DLD1 (cell line): ENCODE data around the gene SLC51B.
"Not testable (repeated sequence)": the region's sequence is repeated elsewhere in the genome, so short reads cannot be mapped to it uniquely, and the experiment has no call there.

Experiments
- in situ Hi-C: cut with HindIII; loops from 2 replicates; pipeline ENCODE4 v1.10.0; 2017; ENCODE audit warnings: low sequenced_read_pairs

Gene SLC51B

DNA sequence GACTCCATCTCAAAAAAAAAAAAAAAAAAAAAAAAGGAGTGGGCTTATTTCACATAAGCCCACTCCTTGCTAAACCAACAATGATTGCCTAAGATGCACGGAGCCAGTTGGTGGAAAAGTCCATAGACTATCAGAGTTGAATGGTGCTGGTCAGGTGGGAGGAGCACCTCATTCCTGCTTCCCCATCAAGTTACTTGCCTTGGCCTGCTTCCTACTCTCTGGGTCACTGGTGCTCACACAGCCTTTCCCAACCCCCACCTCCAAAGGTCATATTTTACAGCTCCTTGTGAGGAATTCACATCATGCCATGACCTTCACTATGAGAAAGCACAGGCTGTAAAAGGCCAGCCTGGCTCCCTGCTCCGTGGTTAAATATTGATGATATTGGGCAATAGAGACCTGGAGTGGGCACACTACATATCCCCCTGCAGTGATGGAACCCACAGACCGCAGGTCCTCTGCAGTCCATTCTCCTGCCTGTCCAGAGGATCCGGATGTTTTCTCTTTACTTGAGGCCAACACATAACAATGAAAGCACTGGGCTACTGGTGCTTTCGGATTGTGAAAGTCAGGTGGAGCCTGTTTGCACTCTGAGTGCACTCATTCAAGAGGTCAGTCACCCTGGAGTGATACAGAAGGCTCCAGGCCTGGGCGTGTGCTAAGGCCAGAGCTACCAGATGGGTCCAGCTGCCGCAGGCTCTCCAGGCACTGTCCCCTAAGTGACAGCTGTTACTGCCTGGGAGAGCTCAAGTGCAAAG, at the start of gene SLC51B:
TSS of gene SLC51B (plus strand) at position 664 of the 758 bp plus-strand sequence. CDS start 4,618 bp downstream, outside the sequence.
- in situ Hi-C loops, result loop anchor here (5.0 kb wide), 1 partner anchor 32 kb away; the partner anchor contains the start of gene KBTBD13

DNA sequence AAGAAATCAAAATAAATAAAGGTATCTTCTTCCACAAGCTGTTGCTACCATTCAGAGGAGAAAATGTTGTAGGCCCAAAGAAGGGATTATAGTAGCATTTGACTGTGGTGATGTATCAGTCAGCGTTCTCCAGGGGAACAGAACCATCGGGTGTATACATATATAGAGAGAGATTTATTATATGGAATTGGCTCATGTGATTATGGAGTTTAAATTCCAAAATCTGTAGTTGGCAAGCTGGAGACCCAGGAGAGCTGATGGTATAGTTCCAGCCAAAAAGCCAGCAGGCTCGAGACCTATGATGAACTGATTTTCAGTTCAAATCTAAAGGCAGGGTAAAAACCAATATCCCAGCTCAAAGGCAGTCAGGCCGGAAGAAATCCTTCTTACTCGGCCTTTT, 48.1 kb upstream of the SLC51B start:
- in situ Hi-C loops, result no loop called here

DNA sequence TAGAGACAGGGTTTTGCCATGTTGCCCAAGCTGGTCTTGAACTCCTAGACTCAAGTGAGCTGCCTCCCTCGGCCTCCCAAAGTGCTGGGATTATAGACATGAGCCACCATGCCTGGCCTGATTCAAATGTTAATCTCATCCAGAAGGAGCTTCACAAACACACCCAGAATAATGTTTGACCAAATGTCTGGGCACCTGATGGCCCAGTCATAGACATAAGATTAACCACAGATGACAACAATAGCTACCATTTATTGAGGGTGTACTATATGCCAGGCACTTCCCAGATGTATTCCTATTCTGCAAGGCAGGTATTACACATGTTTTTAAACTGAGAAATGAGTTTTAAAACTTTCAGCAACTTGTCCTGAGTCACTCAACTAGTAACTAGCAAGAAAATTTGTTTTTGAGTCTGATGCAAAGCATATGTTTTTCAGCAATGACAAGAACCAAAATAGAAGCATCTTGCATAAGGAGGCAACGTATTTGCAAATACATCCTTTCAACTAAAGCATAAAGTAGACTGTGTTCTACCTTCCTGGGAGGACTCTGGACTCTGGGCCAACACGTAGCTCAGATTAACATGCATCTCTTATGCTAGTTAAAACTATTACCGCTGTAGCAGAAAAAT, 47.3 kb upstream of the SLC51B start:
- in situ Hi-C loops, result no loop called here

DNA sequence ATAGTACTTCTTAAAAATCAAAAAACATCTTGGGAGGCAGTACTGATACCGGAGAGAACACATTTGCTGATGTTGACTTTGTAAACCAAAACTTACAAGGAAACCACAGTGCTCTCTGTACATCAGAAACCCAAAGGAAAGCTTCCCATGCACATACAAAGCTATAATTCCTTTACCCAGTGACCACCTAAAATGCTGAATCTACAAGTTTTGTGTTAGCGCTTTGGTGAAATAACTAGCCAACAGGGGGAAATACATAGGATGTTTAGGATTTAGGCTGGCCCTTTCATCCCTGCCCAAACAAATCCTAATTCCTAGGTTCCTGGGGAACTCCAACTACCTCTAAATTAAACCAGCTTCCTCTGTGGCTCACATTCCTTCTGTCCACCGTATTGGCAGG, 40.2 kb upstream of the SLC51B start:
- in situ Hi-C loops, result no loop called here

DNA sequence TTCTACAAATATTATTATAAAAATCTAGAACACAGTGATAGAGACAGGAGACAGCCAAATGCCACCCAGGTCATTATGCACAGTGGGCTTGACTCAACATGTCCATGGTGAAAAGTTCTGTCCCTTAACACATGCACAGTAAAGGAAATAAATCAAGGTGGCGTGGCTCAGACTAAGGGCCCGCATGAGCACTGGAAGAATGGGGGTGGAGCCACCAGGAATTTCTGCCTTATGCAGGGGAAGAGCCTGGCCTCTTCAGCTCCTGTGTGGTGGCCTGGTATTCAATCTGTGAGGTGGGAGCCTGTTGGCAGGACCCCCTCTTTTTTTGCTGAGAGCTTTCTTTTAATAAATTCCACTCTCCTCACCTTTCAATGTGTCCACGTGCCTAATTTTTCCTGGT, 38.3 kb upstream of the SLC51B start:
- in situ Hi-C loops, result no loop called here

DNA sequence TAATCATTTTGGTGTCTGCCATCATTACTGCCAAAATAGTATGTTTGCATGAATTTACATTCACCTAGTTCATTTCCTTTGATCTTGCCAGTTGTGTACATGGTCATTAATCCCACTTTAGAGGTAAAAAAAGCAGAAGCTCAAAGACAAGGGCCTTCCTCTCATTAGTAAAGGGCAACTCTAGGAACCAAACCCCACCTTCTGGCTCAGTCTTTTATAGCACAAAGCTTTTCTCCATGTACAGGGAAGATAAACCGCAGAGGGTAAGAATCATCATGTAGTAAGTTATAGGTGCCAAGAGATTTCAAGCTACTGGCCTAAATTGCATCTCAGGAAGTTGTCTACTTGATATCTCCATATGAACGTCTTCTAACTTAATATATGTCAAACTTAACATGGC, 36.2 kb upstream of the SLC51B start:
- in situ Hi-C loops, result no loop called here

DNA sequence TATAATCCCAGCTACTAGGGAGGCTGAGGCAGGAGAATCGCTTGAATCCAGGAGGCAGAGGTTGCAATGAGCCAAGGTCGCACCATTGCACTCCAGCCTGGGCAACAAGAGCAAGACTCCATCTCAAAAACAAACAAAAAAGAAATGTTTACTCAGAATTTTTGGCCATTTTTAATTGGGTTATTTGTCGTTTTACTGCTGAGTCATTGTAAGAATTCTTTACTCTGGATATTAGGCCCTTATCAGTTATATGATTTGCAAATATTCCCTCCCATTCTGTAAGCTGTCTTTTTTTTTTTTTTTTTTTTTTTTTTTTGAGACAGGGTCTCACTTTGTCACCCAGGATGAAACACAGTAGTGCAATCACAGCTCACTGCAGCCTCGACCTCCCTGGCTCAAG, 34.0 kb upstream of the SLC51B start:
- in situ Hi-C loops, result not testable (repeated sequence)

DNA sequence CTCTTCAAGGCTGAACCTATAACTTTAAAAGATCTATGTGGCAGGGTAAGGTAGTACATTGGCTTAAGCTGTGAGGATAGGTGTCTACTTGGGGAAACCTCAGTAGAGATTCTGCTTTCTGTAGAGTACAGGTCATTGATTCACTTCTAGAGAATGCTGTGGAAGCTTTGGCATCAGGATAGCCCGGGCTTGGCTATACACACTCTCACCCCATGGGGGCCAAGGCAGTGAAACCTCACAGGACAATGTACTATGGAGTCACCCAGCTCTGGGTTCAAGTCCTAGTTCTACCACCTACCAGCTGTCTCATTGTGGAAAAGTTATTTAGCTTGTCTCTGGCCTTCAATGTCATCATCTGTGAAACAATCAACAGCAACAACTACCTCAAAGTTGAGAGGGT, 24.8 kb upstream of the SLC51B start:
- in situ Hi-C loops, result no loop called here

DNA sequence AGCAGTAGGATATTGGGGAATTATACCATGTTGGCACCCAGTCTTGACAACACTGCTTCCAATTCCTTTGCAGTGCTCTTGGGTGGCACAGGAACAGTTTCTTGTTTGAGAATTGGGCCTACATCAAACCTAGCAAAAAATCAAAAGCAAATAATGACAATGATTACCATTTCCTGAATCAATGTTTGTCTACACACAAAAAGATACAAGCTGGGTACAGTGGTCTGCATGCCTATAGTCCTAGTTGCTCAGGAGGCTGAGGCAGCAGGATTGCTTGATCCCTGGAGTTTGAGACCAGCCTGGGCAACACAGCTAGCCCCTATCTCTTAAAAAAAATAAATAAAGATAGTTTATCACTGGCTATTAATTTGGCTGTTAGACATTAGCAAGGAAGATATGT, 23.7 kb upstream of the SLC51B start:
- in situ Hi-C loops, result no loop called here

DNA sequence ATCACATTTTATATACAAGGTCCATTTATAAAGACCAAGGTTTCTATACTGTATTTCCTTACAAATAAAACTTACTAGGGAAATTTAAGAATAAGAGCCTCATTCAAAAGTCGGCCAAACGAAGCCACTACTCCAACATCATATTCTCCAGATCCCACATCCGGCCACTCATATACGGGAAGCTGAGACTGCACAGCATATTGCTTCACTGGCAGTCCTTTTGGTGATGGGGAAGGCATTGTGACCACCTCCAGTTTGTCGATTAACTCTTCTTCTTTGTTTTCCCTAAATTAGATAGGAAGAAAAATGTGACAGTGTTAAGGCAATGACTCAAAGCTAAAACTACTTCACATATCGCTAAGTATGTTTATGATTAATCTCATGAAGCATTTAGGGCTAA, 18.4 kb upstream of the SLC51B start:
- in situ Hi-C loops, result no loop called here

DNA sequence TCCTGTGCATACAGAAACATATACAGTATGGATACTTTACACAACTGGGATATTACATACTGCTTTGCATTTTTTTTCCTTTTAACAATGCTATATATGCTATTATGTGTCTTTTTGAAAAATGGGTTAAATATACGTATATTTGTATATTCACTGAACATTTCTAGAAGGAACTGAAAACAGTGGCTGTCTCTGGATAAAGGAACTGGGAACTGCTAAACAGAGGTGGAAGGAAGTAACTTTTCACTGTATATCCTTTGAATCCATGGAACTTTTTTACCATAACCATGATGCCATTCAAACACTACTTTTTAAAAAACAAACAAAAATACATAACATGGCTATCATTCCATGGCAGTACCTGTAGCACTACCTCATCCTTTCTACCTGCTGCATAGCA, 17.6 kb upstream of the SLC51B start:
- in situ Hi-C loops, result no loop called here

DNA sequence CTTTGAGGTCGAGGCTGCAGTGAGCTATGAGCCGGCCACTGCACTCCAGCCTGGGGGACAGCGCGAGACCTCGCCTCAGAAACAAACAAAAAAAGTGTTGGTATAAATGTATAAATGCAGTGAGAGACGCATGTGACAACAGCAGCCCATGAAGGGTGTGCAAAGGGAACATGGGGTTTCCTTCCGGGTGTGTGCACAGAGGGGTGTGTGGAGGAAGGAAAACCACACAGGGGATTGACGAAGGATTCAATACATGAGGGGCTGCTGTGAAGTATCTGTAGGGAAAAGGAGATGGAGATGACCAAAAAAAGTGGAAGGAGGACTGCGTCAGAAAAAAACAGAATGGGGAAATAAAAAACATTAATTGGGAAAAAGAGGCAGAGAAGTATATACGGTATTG, 16.8 kb upstream of the SLC51B start:
- in situ Hi-C loops, result no loop called here

DNA sequence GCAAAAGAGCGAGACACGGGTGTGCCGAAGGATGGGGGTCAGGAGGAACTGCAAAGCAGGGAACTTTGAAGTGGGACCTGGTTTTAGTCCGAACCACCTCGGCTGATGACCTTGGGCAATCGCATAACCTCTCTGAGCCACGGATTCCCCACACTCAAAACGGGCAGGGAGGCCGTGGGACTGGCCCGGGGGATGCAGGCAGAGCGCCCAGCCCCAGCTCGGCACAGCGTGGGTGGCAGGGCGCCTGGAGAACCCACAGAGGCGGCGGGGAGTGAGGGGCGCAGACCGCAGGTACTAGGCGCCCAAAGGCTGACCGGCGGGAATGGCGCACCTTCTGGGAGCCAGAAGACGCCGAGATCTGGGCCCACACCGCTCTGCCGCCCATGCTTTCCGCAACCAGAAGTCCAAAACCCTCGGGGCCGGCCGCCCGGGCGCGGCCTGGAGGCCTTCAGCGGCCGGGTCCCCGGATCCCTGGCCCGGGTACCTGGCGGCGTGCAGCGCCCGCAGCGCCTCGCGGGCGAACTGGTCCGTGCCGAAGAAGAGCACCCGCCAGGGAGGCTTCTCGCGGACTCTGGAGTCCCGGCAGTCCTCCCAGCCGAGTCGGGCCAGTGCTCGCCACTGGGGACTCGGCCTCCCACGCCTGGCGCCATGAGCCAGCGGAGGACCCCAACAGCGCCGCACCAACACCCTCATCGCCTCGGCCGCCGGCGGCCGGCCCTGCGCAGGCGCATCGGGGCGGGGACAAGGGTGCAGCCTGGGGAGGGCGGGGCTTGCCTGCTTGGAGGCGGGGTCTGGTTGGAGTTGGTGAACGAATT, 16.1 kb upstream of the SLC51B start, which contains the start of gene MTFMT:
TSS of gene MTFMT (minus strand) at position 719 of the 815 bp plus-strand sequence. CDS start at position 693, 26 bp downstream.
- in situ Hi-C loops, result no loop called here

DNA sequence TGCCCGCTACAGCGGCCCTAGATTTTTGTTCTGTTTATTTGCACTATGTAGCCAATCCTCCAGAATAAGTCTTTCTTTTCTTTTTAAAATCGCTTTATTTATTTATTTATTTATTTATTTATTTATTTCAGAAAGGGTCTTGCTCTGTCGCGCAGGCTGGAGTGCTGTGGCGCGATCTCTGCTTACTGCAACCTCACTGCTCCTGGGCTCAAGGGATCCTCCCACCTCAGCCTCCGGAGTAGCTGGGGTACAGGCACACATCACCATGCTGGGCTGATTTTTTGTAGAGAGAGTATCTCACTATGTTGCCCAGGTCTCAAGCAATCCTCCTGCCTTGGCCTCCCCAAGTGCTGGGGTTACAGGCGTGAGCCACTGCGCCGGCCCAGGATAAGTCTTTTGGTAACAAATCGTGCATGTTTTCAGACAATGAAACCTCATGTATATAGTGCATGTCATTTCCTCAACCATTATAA, 15.4 kb upstream of the SLC51B start:
- in situ Hi-C loops, result no loop called here

DNA sequence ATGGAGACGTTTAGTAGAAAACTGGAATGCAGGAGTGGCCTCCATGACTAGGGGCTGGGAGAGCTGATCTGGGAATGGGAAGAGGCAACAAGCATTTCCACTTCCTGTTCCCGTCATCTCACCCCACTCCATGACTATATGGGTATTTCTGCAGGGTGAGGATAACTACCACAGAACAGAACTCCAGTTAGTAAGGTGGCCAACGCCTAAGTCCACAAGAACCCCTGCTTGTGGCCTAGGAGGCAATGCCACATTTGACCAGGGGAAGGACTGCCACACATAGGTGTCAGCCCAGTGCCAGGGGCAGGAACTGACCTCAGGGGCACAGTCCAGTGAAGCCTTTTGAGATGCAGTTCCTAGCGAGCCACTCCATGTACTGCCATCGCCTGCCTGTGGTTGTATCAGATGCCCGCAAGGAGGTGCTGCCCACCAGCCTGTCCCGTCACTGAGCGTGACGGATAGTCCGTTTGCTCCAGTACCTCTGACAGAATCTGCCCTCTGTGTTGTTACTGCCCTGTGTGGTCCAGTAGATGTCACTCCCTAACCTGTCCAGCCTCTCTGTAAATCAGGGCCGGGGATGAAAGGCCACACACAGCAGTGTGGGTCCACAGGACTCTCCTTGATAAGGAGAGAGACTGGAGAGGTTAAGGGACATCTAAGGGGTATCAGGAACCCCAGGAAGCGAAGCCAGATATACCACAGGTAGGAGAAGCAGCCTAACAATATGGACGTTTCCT, 12.2 kb upstream of the SLC51B start:
- in situ Hi-C loops, result no loop called here

DNA sequence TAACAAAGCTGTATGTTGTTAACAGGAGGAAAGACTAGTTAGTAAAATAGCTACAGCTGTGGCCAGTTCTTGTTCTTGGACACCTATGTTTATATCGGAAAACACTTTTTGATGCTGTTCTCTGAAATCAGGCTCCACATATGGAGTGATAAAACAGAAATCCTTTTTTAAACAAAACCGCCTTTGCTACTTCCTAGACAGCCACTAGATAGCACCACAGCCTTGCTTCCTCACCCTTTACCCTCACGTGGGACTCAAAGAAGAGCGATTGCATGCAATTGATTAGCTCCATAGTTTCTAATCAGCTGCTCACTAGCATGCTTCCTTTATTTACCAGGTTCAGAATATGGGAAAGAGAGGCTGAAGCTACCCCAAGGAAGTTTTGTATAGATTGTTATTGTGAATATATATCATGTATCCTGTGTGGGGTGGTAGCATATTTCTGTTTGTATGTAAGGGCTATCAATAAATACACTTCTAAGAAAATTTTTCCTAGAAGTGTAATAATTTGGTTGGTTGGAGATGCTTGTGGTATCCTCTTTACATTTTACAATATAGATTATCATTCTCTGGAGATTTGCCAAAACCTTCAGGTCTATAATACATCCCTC, 11.4 kb upstream of the SLC51B start:
- in situ Hi-C loops, result no loop called here

DNA sequence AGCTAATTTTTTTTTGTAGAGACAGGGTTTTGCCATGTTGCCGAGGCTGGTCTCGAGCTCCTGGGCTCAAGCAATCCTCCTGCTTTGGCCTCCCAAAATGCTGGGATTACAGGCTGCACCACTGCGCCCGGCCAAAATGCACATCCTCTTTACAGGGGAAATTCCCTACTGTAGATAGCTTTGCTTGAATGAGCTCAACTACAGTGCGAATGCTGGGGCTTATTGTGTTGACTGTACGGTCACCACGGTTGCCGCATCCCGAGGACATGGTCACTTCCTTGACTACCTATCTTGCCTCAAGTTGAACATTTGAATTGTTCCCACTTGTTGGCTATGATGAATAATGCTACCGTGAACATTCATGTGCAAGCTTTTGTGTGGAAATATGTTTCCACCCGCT, 10.5 kb upstream of the SLC51B start:
- in situ Hi-C loops, result no loop called here

DNA sequence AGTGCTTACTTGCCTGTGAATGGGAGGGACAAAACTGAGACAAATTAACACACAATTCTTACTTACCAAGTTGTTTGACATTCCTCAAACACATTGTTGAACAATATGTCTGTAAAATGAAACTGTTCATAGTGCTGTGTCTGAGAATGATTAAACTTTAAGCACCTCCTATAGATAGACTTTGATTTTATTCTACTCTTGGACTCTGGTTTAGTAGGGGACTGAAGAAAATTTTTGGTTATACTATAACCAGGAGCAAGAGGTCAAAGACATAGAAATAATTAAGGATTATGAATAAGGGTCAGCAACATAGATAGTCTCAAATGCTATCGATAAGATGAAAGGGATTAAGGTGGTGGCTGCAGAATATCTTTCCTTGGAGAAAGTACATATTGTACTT, 7.9 kb upstream of the SLC51B start:
- in situ Hi-C loops, result no loop called here

DNA sequence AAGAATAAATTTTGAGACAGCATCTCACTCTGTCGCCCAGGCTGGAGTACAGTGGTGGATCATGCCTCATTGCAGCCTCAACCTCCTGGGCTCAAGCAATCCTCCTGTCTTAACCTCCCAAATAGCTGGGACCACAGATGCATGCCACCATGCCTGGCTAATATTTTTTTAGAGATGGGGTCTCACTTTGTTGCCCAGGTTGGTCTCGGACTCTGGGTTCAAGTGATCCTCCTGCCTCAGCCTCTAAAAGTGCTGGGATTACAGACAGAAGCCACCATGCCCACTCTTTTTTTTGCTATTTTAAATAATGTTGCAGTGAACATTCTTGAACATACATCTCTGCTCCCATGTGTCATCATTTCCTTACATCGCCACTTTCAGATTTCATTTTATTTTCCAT, 6.8 kb upstream of the SLC51B start:
- in situ Hi-C loops, result no loop called here

DNA sequence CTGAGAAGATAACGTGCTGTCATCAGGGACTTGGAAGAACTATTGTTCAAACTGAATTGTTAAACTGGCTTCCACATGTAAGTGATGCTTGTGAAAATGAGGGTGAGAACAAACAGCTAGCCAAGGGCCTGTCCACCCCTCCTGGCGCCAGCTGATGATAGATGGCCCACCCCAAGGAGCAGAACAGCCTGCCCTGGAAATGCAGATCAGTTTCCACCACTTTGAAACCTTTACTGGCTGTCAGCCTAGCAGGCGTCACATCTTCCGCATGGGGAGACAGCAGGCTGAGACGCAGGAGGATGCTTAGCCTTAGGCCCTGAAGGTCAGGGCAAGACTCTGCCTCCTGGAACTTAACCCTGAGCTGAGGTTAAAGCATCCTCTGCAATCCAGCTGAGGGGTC, 6.4 kb upstream of the SLC51B start:
- in situ Hi-C loops, result no loop called here
